Measurements from ENCODE around the gene ATP6V1G1. TPM values are rescaled to one million over a fixed set of nuclear protein-coding genes. Genes with fewer than 3 reads are reported as not detected.

Gene ATP6V1G1
- total and polyA plus RNA-seq, 4 donors, result 102 to 213 (median 168) TPM

DNA sequence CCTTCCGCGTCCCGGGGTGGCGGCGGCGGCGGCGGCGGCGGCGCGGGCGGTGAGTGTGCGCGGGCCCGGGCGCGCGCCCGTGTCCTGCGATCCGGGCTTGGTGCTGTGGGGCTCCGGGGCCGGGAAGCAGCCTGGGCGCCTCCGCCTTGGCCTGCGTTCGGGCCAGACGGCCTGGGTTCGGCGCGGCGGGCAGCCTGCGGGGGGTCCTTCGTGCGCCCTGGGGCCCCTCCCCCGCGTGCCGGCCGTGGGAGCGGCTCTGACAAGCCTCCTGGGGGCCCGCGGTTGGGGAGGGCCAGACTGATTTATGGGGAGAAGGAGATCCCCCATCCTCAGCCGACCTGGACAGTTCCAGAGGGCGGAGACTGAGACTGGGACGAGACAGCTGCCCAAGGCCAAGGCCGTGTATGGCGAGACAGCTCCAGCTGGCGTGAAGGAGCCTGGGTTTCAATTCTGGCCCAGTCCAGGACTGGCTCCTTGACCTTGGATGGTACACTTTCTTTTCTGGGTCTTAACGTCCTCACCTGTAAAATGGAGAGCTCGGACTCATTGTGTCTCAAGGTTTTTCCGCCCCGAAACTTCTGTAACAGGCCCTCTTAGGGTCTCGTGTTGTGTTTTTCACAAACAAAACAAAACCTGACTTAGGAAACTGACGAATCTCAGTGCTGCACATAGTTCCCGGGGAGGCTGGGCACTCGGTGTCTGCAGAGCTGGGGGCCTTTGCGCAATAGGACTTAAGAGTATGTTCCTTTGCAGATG, 24.1 kb downstream of the ATP6V1G1 start:
- H3K27ac ChIP-seq (ENCODE audit: low read depth in 1 of 2, low read length in 1 of 2), result peak overlapping the region; percentile 58 to 83
- peaks cover 0 to 18% (median 8%) of the 10 kb centered on the region in 5 donors for H3K4me1 ChIP-seq (ENCODE audit: control insufficient read depth in 5 of 5, insufficient read depth in 5 of 5, low read length in 5 of 5)
- 3% methylated on average over 31 to 58 of the region's 58 CpGs for WGBS, 2 donors
- TF ChIP-seq, protein P1, sequence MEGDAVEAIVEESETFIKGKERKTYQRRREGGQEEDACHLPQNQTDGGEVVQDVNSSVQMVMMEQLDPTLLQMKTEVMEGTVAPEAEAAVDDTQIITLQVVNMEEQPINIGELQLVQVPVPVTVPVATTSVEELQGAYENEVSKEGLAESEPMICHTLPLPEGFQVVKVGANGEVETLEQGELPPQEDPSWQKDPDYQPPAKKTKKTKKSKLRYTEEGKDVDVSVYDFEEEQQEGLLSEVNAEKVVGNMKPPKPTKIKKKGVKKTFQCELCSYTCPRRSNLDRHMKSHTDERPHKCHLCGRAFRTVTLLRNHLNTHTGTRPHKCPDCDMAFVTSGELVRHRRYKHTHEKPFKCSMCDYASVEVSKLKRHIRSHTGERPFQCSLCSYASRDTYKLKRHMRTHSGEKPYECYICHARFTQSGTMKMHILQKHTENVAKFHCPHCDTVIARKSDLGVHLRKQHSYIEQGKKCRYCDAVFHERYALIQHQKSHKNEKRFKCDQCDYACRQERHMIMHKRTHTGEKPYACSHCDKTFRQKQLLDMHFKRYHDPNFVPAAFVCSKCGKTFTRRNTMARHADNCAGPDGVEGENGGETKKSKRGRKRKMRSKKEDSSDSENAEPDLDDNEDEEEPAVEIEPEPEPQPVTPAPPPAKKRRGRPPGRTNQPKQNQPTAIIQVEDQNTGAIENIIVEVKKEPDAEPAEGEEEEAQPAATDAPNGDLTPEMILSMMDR (IDR thresholded peaks at IDR 0.05; ENCODE audit: control extremely low read depth, extremely low read depth), result no peak
- H3K9ac ChIP-seq (ENCODE audit: insufficient read depth in 1 of 2, low read length in 2 of 2), result peak overlapping the region in 1 of 2 donors; percentile 78
- no peaks in the 10 kb centered on the region for H3K9me3 ChIP-seq (ENCODE audit: control insufficient read depth in 4 of 4, insufficient read depth in 3 of 4, low read length in 3 of 4)
- DNase-seq (peak; percentile 74 to 84 (median 80)), ATAC-seq (ENCODE audit: insufficient read depth, low FRiP score) (peak; percentile 74)
- H3K27me3 ChIP-seq (ENCODE audit: control insufficient read depth in 3 of 3, insufficient read depth in 3 of 3, low read length in 2 of 3), result no peaks in the 10 kb centered on the region
- peak overlapping the region; percentile 76 for H3K4me3 ChIP-seq
- H3K36me3 ChIP-seq (ENCODE audit: control insufficient read depth in 4 of 4, insufficient read depth in 4 of 4, low read length in 4 of 4), result peaks cover 0 to 3% (median 0%) of the 10 kb centered on the region in 4 donors

DNA sequence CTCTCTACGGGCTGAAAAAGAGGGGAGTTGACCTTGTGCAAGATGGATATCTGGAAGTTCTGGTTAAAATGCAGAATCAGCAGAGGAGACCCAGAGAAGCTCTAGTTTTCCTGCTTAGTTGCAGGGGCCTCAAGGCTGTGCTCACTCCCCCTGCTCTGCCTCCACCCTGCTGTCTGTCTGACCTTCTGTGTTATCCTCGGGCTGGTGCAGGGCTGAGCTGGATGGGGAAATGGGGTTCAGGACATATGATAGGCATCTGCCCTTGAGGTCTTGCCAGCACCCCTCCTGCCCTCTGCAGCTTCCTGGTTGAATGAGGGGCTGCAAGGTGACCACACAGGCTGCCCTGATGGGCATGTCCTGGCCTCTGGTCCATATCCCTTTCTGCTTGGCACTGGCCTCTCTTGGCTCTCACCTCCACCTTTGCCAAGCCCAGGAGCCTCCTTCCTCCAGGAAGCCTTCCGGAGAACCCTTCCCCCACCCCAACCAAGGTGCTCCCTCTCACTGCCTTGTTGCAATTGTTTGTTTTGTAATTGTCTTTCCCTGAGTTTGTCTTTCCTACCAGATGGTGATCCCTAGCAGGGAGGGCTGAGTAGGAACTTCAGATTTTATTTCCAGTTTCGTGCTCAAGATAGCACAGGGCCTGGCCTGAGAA, 24.8 kb downstream of the ATP6V1G1 start:
- WGBS, 2 donors, result 37 to 39% methylated on average over 4 of the region's 4 CpGs
- Histone ChIP-seq H3K9me3 (ENCODE audit: control insufficient read depth in 4 of 4, insufficient read depth in 3 of 4, low read length in 3 of 4) (no peaks in the 10 kb centered on the region), H3K36me3 (ENCODE audit: control insufficient read depth in 4 of 4, insufficient read depth in 4 of 4, low read length in 4 of 4) (peaks cover 0 to 3% (median 0%) of the 10 kb centered on the region in 4 donors), H3K9ac (ENCODE audit: insufficient read depth in 1 of 2, low read length in 2 of 2) (peak overlapping the region in 1 of 2 donors; percentile 78), H3K27ac (ENCODE audit: low read depth in 1 of 2, low read length in 1 of 2) (peak overlapping the region in 1 of 2 donors; percentile 83), H3K4me1 (ENCODE audit: control insufficient read depth in 5 of 5, insufficient read depth in 5 of 5, low read length in 5 of 5) (peaks cover 0 to 17% (median 8%) of the 10 kb centered on the region in 5 donors), H3K27me3 (ENCODE audit: control insufficient read depth in 3 of 3, insufficient read depth in 3 of 3, low read length in 2 of 3) (no peaks in the 10 kb centered on the region), H3K4me3 (peak overlapping the region; percentile 11)
- DNase-seq (no peak), ATAC-seq (ENCODE audit: insufficient read depth, low FRiP score) (no peak)
- TF ChIP-seq, protein P1 (IDR thresholded peaks at IDR 0.05; ENCODE audit: control extremely low read depth, extremely low read depth), result no peak

DNA sequence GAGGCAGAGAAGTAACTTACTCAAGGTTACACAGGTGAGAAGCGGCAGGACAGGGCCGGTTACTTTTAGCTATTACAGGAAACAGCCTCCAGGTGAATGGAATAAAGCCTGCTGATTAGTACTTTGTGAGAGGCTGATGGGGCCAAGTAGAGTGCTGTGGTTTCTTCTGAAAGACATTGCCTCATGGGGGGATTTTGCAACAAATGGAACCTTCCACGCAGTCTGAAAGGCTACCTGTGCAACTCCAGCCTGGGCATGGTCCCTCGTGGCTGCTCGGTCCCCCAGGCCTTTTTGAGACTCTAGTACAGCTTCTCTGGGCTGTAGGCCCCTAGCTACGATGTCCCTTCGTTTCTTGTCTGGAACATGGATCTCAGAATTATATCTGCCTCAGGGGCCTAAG, 25.5 kb downstream of the ATP6V1G1 start:
- peaks cover 0 to 17% (median 8%) of the 10 kb centered on the region in 5 donors for H3K4me1 ChIP-seq (ENCODE audit: control insufficient read depth in 5 of 5, insufficient read depth in 5 of 5, low read length in 5 of 5)

More for the DNA sequence above, 25.5 kb downstream of the ATP6V1G1 start:
- peaks cover 0 to 4% (median 0%) of the 10 kb centered on the region in 4 donors for H3K36me3 ChIP-seq (ENCODE audit: control insufficient read depth in 4 of 4, insufficient read depth in 4 of 4, low read length in 4 of 4)
- no peaks in the 10 kb centered on the region for H3K27me3 ChIP-seq (ENCODE audit: control insufficient read depth in 3 of 3, insufficient read depth in 3 of 3, low read length in 2 of 3)
- no peaks in the 10 kb centered on the region for H3K9me3 ChIP-seq (ENCODE audit: control insufficient read depth in 4 of 4, insufficient read depth in 3 of 4, low read length in 3 of 4)
- H3K9ac ChIP-seq (ENCODE audit: insufficient read depth in 1 of 2, low read length in 2 of 2), result no peak overlapping the region
- ATAC-seq (ENCODE audit: insufficient read depth, low FRiP score), result no peak
- peak overlapping the region in 1 of 2 donors; percentile 43 for H3K27ac ChIP-seq (ENCODE audit: low read depth in 1 of 2, low read length in 1 of 2)
- H3K4me3 ChIP-seq, result no peak overlapping the region
- TF ChIP-seq, protein P1 (IDR thresholded peaks at IDR 0.05; ENCODE audit: control extremely low read depth, extremely low read depth), result no peak
- 61 to 74% methylated on average over 7 of the region's 7 CpGs for WGBS, 2 donors
- DNase-seq, result no peak

All from lung (tissue), 12 donors.